Spleen (tissue), 11 donors: ENCODE data around the gene TRMT44. TPM values are rescaled to one million over a fixed set of nuclear protein-coding genes. Genes with fewer than 3 reads are reported as not detected.
A peak's percentile ranks its signal among the peaks of the same experiment; 100 is the strongest.

Source experiments
- DNase-seq: peaks from one replicate; pipeline ENCODE4 v3.0.0-alpha.2; 2020
- H3K27ac ChIP-seq, 8 donors: fragments of 200-600 bp; sonication (generic) in 7 of 8; 1 replicate in 4 of 8; 2 replicates in 4 of 8; pipeline versions ENCODE4 v1.5.0 to v1.8.0; 2016 to 2021; ENCODE audit warnings: inconsistent platforms in 4 of 8, mild to moderate bottlenecking in 4 of 8, moderate library complexity in 1 of 8
- H3K27me3 ChIP-seq, 7 donors: fragments of 200-600 bp; sonication (generic) in 6 of 7; replicated peaks in 1 of 7; 1 replicate in 4 of 7; 2 replicates in 3 of 7; pipeline versions ENCODE4 v1.5.0 to v1.8.0; 2016 to 2021; ENCODE audit warnings: inconsistent platforms in 3 of 7, mild to moderate bottlenecking in 1 of 7
- H3K36me3 ChIP-seq, 6 donors: fragments of 200-600 bp; sonication (generic) in 5 of 6; 1 replicate in 4 of 6; 2 replicates in 2 of 6; pipeline versions ENCODE4 v1.5.0 to v1.8.0; 2016 to 2021; ENCODE audit warnings: inconsistent platforms in 2 of 6
- H3K4me1 ChIP-seq, 6 donors: fragments of 200-600 bp; sonication (generic) in 5 of 6; 1 replicate in 3 of 6; 2 replicates in 3 of 6; pipeline versions ENCODE4 v1.5.0 to v1.8.0; 2016 to 2021; ENCODE audit warnings: inconsistent platforms in 3 of 6
- H3K4me3 ChIP-seq, 8 donors: fragments of 200-600 bp; sonication (generic) in 7 of 8; 1 replicate in 4 of 8; 2 replicates in 4 of 8; pipeline versions ENCODE4 v1.5.0 to v1.8.0; 2016 to 2021; ENCODE audit warnings: inconsistent platforms in 4 of 8, mild to moderate bottlenecking in 4 of 8, moderate library complexity in 2 of 8
- H3K9me3 ChIP-seq, 8 donors: fragments of 200-600 bp; sonication (generic) in 7 of 8; 1 replicate in 4 of 8; 2 replicates in 4 of 8; pipeline versions ENCODE4 v1.5.0 to v1.8.0; 2016 to 2021; ENCODE audit warnings: inconsistent platforms in 4 of 8
- POLR2A ChIP-seq, 3 donors: fragments of 450-650 bp; IDR thresholded peaks; one replicate each; pipeline ENCODE4 v1.5.1; 2017; ENCODE audit warnings: antibody characterized with exemption in 3 of 3, mild to moderate bottlenecking in 1 of 3
- POLR2AphosphoS5 ChIP-seq, 3 donors: sonication (generic); formaldehyde crosslinking; IDR thresholded peaks; one replicate each; pipeline ENCODE4 v1.5.1; 2017; ENCODE audit warnings: antibody characterized with exemption in 3 of 3
- WGBS, 5 donors: extraction: QIAGEN DNeasy Blood & Tissue Kit in 3 of 5; methylation state at CpG; one replicate each; pipeline versions ENCODE4 v1.1.5 to v1.1.7; 2013 to 2018; 5-methylcytosine and 5-hydroxymethylcytosine counted together
- intact Hi-C: fragments of 100-400 bp; cut with DNase I; formaldehyde crosslinking; loops from one replicate; pipeline ENCODE4 v1.15.0; 2023; ENCODE audit warnings: low total_unique reads
- polyA plus RNA-seq, 3 donors: library from polyadenylated mRNA; stranded (reverse); fragments of 200-250 nt; gene quantifications; one replicate each; pipeline ENCODE4 v1.2.1, GENCODE V29; 2013
- total RNA-seq, 7 donors: library from RNA; depleted of rRNA in 3 of 7; stranded (reverse); fragments of >200 nt in 3 of 7; fragmentation: NEBNext Ultra II Directional in 4 of 7; extraction: Animal tissue kit (Norgen Biotek cat#: 25700) in 4 of 7; gene quantifications; one replicate each; pipeline versions ENCODE4 v1.1.0 to v1.2.1, GENCODE V29; 2016 to 2021
- TF ChIP-seq, protein P1 (sequence below), 11 experiments: fragments of 200-600 bp in 7 of 11; fragments of 450-650 bp in 4 of 11; sonication (generic) in 4 of 11; IDR thresholded peaks in 8 of 11; conservative IDR thresholded peaks in 3 of 11; 1 replicate in 7 of 11; 2 replicates in 4 of 11; pipeline versions ENCODE4 v1.4.0 to v1.8.0; 2016 to 2021; ENCODE audit warnings: antibody characterized with exemption in 11 of 11, inconsistent platforms in 4 of 11, mild to moderate bottlenecking in 1 of 11
- donor health status: healthy with polysubstance abuse.
- donor health status: DM: no; HTN: no; CAD: no; lungs with moderate emphysema.
- donor health status: DM: no; HTN: no; CAD: no.
- donor health status: Bipolar disorder and iron deficiency.
- donor health status: healthy.
- donor health status: DM: no; HTN: no; CAD: no.
- donor health status: DM: yes; HTN: yes; CAD: no.

TRMT44 gene
- total and polyA plus RNA-seq, 10 donors: 5.7 to 28.3 (median 21.6) TPM

DNA sequence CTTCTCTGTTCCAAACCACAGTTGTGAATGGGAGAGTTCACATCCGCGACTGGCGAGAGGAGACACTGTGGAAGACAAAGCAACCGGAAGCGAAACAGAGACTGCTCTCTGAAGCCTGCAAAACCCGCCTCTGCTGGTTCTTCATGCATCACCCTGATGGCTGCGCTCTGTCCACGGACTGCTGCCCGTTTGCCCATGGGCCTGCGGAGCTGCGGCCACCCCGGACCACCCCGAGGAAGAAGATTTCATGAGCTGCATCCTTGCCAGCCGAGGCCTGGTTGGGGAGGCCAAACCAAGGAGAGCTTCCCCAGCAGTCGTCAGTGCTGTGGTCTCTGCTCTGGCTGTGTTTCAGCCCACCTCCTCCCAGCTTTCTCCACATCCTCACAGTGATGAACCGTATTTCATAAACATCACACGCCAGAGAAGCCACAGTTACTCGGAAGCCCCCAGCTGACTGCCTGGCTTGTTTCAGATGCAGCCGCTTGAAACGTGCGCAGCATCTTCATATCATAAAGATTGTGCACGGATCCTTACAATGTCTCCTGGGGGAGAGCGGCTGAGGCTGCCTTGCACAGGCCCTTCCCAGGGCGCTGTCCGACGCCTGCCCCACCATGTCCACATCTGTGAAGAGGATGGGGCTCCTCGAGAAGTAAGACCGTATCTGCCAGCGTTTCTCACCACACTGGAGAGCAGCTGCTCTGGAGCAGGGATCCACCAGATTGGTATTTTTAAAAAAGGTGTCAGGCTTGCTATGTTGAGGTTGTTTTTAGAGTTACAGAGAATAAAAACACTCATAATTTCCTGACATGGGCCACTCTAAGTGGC, 35.4 kb downstream of the TRMT44 start:
- peak; percentile 54 for DNase-seq
- intact Hi-C loops: no loop called here
- no peaks in the 10 kb centered on the region for H3K4me1 ChIP-seq
- no peaks in the 10 kb centered on the region for H3K9me3 ChIP-seq
- TF ChIP-seq POLR2A (IDR thresholded peaks at IDR 0.05) (no peak), POLR2AphosphoS5 (IDR thresholded peaks at IDR 0.05) (no peak)
- TF ChIP-seq, protein P1, sequence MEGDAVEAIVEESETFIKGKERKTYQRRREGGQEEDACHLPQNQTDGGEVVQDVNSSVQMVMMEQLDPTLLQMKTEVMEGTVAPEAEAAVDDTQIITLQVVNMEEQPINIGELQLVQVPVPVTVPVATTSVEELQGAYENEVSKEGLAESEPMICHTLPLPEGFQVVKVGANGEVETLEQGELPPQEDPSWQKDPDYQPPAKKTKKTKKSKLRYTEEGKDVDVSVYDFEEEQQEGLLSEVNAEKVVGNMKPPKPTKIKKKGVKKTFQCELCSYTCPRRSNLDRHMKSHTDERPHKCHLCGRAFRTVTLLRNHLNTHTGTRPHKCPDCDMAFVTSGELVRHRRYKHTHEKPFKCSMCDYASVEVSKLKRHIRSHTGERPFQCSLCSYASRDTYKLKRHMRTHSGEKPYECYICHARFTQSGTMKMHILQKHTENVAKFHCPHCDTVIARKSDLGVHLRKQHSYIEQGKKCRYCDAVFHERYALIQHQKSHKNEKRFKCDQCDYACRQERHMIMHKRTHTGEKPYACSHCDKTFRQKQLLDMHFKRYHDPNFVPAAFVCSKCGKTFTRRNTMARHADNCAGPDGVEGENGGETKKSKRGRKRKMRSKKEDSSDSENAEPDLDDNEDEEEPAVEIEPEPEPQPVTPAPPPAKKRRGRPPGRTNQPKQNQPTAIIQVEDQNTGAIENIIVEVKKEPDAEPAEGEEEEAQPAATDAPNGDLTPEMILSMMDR (IDR thresholded peaks at IDR 0.05 in 8 of 11, conservative IDR thresholded peaks at IDR 0.05 in 3 of 11): no peak
- 92 to 94% (median 93%) methylated on average over 29 of the region's 29 CpGs for WGBS, 5 donors
- H3K4me3 ChIP-seq: no peak overlapping the region
- H3K36me3 ChIP-seq: peaks cover 0 to 69% (median 24%) of the 10 kb centered on the region in 6 donors
- H3K27me3 ChIP-seq: no peaks in the 10 kb centered on the region
- H3K27ac ChIP-seq: no peak overlapping the region

DNA sequence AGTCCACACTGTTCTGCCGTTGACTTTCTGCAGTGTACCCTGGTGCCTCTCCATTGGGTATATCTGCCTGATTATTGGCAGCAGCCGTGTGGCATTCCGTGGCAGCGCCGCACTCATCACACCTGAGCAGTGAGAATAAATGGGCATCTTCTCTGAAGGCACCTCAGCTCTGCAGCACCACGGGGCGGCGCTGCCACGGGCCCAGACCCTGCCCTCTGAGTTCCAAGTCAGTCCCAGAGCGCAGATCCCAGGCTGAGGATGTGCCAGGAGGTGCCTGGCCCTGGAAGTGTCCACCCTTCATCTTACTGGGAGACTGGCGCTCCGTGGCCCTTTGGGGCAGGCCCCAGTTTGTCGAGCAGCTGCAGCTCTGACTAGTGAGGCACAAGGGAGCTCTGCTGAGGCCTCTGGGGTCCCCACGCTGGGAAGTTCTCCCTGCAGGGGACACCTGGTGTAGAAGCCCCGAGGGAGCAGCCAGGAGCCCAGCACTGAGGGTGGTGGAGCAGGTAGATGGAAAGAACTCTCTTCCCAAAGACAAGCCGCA, 36.6 kb downstream of the TRMT44 start:
- no peak for TF ChIP-seq POLR2AphosphoS5 (IDR thresholded peaks at IDR 0.05)
- Histone ChIP-seq H3K4me3 (no peak overlapping the region), H3K27ac (no peak overlapping the region), H3K9me3 (no peaks in the 10 kb centered on the region), H3K36me3 (peaks cover 0 to 57% (median 24%) of the 10 kb centered on the region in 6 donors), H3K27me3 (no peaks in the 10 kb centered on the region), H3K4me1 (no peaks in the 10 kb centered on the region)
- WGBS, 5 donors: 92 to 98% (median 95%) methylated on average over 13 to 16 of the region's 16 CpGs
- intact Hi-C loops: no loop called here
- DNase-seq: peak; percentile 63

DNA sequence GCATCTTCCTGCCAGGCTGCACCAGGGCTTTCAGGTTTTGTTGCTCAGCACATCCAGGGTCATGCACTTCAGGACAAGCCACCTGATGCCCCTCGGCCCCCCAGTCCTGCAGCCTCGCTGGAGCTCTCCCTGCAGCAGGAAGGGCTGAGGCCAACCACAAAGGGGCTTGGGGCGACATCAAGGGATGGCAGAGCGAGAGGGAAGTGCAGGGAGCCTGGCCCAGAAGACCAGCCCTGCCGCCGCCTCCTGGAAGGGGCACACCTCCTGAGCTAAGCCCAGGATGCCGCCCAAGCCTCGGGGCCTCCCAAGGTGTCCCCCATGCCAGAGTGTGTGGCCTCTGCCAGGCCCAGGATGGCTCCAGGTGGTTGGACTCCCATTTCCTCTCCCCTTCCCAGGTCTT, 37.1 kb downstream of the TRMT44 start:
- WGBS, 5 donors: 70 to 90% (median 89%) methylated on average over 2 to 8 of the region's 8 CpGs
- Histone ChIP-seq H3K27me3 (no peaks in the 10 kb centered on the region), H3K4me1 (no peaks in the 10 kb centered on the region), H3K36me3 (peaks cover 0 to 52% (median 24%) of the 10 kb centered on the region in 6 donors), H3K4me3 (no peak overlapping the region), H3K9me3 (no peaks in the 10 kb centered on the region), H3K27ac (no peak overlapping the region)
- DNase-seq: no peak
- TF ChIP-seq POLR2AphosphoS5 (IDR thresholded peaks at IDR 0.05) (no peak), POLR2A (IDR thresholded peaks at IDR 0.05) (no peak)
- TF ChIP-seq, protein P1 (IDR thresholded peaks at IDR 0.05 in 8 of 11, conservative IDR thresholded peaks at IDR 0.05 in 3 of 11): no peak
- intact Hi-C loops: no loop called here

DNA sequence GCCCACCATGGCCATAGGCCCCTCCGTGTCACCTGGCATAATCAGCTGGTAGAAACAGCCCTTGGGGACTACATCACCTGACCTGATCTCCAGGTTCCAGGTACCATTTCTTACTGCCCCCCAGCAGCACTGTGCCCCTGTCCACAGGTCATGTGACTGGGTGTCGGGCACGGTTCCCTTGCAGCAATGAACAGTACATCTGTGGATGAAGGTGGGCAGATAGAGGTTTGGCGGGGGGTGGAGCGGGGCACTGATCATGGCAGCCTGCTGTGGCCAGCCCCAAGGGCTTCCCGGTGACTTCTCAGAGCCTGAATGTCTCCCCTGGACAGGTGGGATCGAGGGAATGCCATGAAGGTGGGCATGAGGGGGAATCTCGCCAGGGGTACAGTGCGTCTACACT, 37.8 kb downstream of the TRMT44 start:
- no peak overlapping the region for H3K27ac ChIP-seq
- peaks cover 0 to 47% (median 24%) of the 10 kb centered on the region in 6 donors for H3K36me3 ChIP-seq
- no peak overlapping the region for H3K4me3 ChIP-seq
- H3K4me1 ChIP-seq: no peaks in the 10 kb centered on the region
- TF ChIP-seq POLR2AphosphoS5 (IDR thresholded peaks at IDR 0.05) (no peak), POLR2A (IDR thresholded peaks at IDR 0.05) (no peak)
- TF ChIP-seq, protein P1 (IDR thresholded peaks at IDR 0.05 in 8 of 11, conservative IDR thresholded peaks at IDR 0.05 in 3 of 11): no peak
- no peaks in the 10 kb centered on the region for H3K9me3 ChIP-seq
- H3K27me3 ChIP-seq: no peaks in the 10 kb centered on the region
- no peak for DNase-seq
- intact Hi-C loops: no loop called here
- 91 to 99% (median 94%) methylated on average over 7 to 9 of the region's 9 CpGs for WGBS, 5 donors
